CD4-positive, alpha-beta T cell treated with Interferon alpha-2 for 1 hour (primary cell): ENCODE data around the gene MRPS2.
"Not testable (repeated sequence)": the region's sequence is repeated elsewhere in the genome, so short reads cannot be mapped to it uniquely, and the experiment has no call there.

ENCODE experiments used
- DNase-seq, 2 donors: peaks; one replicate each; pipeline ENCODE4 v3.0.0-alpha.2; 2020 to 2022

MRPS2 gene

GRCh38 chr9:135516132-135516860 lies 15.8 kb downstream of the MRPS2 start:
- no peak for DNase-seq

DNA sequence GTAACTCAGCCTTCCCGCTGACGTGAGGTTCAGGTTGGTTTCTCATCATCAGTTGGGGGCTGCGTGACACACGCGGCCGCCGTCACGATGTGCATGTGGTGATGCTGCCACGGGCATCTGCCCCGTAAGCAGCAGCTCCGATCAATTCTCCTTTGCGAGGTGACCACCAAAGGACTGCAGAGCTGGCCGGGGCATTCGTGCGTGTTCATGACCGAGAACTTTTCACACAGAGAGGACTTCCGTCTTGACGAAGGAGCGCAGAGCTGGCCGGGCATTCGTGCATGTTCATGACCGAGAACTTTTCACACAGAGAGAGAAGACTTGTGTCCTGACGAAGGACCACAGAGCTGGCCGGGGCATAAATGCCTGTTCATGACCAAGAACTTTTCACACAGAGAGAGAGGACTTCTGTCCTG lies 16.9 kb downstream of the MRPS2 start:
- no peak for DNase-seq

- DNase-seq = no peak
Measured at GRCh38 chr9:135519179-135519971, 18.9 kb downstream of the MRPS2 start.

DNA sequence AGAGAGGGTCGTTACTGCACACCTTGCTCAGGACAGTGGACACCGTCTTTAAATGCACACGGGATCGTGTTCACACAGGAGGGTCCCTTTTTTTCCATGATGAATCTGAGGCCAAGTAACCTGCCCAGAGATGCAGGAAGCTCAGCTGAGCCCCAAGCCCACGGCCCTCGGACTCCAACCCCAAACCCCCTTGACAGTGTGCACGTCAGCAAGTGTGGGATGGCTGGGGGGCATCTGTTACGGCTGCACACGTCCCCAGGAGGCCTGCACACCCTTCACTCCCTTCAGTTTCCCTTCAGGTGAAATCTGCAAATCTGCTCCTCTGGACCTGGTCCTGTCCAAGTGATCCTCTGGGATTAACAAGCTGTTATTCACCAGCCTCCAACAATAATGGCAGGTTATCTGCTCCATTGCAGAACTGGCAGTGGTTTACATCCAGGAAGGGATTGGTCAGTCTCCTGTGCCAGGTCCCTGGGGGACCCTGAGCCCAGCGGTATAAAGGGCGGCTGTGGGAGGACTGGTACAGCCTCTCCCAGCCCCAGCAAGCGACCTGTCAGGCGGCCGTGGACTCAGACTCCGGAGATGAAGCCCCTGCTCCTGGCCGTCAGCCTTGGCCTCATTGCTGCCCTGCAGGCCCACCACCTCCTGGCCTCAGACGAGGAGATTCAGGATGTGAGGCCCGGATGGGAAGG lies 20.6 kb downstream of the MRPS2 start, which contains the start of gene LCN1:
LCN1 (plus strand) TSS at position 525 of the 692 bp plus-strand sequence; CDS start at position 583, 58 bp downstream.
- DNase-seq = no peak

DNA sequence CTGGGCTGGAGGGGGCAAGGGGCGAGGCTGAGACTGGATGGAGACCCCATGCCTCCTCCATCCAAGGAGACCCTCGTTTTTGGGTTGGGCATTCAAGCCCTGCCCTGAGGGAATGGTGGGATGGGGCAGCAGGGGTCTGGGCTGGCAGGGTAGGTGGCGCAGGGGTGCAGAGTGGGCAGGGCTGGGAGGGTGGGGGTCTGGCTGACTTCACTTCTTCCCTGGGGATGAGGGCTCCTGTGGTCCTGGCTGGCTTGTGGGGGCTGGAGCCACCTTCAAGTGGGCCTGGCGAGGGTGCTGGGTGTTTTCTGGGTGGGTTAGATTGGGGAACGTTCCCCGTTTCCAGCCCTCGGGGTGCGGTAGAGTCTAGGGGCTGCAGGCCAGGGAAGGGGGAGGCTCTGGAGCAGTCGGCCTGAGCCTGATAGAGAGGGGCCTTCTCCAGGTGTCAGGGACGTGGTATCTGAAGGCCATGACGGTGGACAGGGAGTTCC lies 21.2 kb downstream of the MRPS2 start:
- DNase-seq = no peak

GRCh38 chr9:135522137-135522877 lies 21.8 kb downstream of the MRPS2 start:
- no peak for DNase-seq

DNA sequence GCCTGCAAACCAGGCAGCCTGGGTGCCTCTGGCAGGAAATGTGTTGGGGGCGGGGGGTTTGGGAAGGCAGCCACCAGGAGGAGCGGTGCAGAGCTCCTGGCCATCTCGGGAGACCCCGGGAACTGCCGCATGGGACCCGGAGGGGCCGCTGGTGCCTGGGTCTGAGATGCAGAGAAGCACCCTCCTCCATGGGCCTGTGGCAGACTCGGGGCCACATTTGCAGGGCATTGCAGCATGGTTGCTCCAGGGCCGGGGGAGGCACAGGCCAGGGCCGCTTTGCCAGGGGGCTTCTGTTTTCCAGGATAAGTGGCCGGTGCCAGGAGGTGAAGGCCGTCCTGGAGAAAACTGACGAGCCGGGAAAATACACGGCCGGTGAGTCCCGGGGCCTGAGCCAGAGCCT lies 22.4 kb downstream of the MRPS2 start:
- DNase-seq = no peak

DNA sequence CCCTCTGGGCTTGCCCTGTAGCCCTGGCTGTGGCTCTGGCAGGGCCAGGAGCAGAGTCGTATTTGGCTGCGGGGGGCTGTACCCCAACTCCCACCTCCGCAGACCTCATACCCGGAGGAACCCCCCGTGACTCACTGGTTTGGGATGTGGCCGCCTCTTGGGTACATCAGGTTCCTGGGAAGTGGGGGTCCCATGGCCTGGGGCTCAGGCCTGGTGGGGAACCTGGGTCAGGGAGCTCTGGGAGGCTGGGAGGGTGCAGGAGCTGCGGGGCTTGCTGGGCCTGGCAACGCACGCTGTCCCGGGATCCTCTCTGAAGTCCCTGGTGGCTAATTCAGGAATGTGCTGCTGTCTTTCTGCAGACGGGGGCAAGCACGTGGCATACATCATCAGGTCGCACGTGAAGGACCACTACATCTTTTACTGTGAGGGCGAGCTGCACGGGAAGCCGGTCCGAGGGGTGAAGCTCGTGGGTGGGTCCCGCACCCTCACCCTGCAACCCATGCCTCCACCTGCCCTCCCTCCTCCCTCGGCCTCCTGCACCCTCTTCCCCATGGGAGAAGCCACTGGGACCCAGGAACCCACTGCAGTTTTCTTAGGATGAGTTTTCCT lies 23.1 kb downstream of the MRPS2 start:
- no peak for DNase-seq

DNA sequence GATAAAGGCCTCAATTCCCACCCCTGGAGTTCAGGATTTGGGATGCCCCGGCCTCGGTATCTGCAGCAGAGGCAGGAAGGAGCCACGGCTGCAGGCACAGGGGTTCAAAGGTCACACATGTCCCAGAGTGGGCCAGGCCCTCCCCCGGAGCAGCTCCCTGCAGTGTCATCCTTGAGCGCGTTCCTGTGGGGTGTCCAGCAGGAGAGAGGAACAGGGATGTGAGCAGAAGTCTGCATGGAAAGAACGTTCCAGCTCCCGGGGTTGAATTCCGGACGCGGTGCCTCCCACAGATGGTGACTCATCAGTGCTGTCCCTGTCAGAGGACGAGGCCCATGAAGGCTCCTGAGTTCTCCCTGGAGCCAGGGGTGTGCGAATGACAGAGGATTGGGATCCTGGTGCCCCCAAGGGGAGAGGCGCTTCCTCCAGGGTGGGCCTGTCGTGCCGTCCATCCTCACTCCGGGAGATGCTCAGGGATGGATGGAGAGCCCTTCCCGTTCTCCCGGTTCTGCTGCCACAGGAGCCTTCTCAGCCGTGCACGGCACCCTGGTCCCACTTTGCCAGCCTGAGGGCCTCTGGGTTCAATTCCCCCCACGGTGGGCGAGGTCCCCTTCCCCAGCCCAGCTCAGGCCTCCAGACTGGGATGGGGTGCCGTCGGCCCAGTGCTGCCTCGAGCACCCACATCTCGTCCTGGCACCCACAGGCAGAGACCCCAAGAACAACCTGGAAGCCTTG lies 23.8 kb downstream of the MRPS2 start:
- no peak for DNase-seq

DNA sequence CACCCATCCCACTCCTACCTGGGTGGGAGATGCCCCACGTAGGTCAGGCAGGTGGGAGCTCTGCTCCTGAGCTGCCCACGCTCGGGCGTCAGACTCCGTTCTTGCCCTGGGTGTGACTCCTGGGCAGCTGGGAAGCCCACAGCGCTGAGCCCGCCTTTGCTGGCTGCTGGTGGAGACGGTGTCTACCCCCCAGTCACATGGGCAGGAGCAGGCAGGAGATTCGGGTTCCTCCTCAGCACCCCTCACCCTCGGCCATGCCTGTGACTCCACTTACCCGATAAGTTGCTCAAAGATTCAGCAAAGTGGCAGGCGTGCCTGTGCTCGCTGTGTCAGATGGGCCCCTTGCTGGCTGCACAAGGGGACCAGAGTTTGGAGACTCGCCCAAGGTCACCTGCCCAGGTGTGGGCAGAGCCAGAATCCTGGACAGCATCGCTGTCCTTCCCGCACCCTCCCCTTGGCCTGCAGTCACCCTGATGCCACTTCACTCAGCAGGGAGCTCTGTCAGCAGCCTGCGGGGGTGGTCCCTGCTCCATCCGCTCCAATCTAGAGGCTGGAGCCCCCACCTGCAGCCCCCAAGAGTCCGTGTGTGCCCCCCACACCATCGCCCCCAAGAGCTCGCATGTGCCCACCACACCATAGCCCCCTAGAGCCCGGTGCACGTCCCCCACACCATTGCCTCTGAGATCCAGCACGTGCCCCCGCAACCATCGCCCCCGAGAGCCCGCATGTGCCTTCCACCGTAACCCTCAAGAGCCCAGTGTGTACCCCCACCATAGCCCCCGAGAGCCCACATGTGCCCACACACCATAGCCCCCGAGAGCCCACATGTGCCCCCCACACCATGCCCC lies 25.0 kb downstream of the MRPS2 start:
- no peak for DNase-seq

DNA sequence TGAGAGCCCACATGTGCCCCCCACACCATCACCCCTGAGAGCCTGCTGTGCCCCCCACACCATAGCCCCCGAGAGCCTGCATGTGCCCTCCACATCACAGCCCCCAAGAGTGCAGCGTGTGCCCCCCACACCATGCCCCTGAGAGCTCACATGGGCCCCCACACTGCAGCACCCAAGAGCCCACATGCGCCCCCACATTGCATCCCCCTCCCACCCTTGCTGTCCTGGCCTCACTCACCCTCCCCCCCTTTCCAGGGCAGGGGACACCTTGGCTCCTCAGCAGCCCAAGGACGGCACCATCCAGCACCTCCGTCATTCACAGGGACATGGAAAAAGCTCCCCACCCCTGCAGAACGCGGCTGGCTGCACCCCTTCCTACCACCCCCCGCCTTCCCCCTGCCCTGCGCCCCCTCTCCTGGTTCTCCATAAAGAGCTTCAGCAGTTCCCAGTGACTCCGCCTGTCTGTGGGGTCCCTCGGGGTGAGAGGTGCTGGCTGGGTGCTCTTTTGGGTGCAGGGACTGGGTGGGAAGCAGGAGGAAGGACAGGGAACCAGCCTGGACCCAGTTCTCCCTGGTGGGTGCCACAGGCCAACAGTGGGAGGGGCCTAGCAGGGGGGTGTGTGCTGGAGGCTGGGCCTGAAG lies 25.7 kb downstream of the MRPS2 start:
- DNase-seq = no peak

DNA sequence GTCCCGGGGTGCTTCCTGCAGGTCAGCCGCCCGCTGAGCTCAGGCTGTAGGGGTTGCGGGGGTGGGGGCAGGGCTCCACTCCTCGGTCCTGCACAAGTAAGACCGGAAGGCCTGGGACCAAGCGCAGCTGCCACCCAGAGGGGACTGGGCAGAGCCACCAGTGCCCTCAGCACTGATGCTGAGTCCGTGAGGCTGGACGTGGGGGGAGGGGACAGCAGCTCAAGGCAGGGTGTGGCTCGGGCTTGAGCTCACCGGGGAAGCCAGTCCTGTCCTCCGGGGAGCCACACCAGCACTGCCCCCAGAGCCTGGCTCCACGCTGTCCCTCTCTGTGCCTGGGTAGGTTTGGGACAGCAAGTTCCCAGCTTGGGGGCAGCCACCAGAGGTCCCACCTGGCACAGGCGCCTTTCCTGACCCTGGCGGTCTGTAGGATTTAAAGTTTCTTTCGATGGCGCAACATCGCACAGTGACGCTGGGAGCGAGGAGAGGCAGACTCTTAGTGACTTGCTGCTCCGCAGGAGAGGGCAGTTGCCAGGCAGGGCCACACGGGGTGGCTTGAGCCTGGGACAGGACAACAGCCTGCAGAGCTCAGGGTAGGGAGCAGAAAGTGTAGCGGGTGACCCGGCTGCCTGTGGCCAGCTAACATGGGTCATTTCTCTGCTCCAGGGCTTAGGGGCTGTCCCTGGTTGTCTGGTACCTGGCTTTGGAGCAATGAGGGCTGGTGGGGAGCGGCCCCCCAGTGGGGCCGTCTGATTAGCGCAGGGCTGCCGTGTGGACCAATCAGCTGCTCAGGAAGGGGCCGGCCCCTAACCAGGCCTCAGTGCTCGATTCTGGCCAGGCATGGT lies 26.5 kb downstream of the MRPS2 start:
- DNase-seq = no peak

DNA sequence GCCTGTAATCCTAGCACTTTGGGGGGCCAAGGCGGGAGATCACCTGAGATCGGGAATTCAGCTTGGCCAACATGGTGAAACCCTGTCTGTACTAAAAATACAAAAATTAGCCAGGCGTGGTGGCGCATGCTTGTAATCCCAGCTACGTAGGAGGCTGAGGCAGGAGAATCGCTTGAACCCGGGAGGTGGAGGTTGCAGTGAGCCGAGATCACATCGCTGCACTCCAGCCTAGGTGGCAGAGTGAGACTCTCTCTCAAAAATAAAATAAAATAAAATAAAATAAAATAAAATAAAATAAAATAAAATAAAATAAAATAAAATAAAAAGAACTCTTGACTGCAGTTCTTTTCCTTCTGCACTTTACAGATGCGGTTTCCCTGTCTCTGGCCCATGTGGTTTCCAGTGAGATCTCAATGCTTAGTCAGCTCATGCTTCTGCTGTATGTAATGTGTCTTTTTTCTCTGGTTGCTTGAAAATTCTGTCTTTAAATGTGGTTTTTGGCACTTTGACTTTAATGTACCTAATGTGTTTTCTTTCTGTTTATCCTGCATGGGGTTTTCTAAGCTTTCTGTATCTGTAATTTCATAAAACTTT lies 28.5 kb downstream of the MRPS2 start:
- not testable (repeated sequence) for DNase-seq

DNA sequence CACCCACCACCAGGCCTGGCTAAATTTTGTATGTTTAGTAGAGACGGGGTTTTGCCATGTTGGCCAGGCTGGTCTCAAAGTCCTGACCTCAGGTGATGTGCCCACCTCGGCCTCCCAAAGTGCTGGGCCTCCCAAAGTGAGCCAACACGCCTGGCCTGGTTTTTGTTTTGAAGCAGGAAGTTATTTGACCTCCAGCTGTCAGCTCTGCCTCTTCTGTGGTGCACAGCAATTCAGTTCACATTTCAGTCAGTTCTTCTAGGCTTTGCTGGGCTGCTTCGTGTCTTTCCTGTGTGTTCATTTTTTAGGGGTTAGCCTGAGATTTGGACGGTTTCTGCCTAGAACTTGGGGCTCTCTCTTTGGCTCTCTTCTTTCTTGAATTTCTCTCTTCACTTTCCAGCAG lies 29.7 kb downstream of the MRPS2 start:
- no peak for DNase-seq

DNA sequence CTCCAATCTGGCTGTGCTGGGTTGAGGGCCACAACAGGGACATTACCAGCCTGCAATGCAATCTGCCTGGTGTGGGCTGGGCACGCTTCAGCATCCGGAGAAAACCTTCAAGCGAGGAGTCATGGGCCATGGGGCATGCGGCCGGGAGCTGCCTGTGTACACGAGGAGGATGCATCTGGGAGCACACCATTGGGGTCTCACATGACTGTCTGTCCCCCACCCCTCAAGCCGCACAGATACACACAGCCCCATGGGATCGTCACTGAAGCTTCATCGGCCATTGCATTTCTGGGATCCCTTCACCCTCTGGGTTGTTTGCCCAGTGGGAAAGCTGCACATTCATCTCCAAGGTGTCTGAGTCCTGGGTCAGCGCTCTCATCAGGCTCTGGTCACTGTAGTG lies 30.6 kb downstream of the MRPS2 start:
- DNase-seq = no peak

GRCh38 chr9:135533113-135533512 lies 32.6 kb downstream of the MRPS2 start:
- DNase-seq = no peak

DNA sequence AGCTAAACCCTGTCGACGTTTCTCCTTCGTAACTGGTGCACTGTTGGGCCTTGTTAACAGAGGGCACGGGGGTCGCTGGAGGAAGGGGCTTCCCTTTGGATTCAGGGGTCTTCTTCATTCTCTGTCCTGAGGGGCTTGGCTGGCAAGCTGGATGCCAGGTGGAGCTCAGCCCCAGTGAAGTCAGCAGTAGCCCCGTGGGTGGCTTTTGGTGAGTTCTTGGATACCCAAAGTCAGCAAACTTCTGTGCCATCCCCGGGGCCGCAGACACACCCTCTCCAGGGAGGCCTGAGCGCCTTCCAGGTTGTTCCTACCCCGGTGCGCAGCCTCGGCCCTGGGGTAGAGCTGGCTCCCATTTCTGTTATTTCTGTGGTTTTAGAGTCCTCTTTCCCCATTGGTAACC lies 33.2 kb downstream of the MRPS2 start:
- no peak for DNase-seq

DNA sequence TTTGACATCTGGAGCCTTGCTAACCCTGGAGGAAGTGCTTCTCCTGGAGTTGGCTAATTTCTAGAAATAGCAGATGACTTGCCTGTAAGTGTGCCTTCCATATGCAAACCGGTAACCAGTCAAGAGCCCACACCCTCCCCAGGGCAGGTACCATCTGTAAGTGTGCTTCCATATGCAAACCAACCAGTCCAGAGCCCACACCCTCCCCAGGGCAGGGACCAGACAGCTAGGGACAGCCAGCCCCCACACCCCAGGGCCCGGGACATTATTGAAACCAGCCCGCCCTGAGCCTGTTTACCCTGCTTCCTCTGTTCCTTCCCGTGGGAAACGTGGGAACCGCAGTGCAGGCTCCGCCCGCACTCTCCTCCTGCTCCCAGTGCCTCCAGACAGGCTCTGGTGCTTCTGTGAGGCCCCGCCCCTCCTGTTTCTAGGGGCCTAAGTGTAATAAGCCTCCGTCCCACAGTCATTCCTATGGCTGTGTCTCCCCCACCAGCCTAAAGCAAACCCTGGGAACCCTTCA lies 33.8 kb downstream of the MRPS2 start:
- not testable (repeated sequence) for DNase-seq
